ENCODE data around the gene RNF135.
"Not testable (repeated sequence)": the region's sequence is repeated elsewhere in the genome, so short reads cannot be mapped to it uniquely, and the experiment has no call there.

RNF135 gene

GRCh38 chr17:30930495-30930894 is 40.3 kb upstream of the RNF135 start:
- H3K27ac ChIP-seq, result no peak overlapping the region
- no peaks in the 10 kb centered on the region for H3K9me3 ChIP-seq
- H3K9ac ChIP-seq, result no peak overlapping the region
- H3K36me3 ChIP-seq, result no peaks in the 10 kb centered on the region
- H3K4me1 ChIP-seq, result no peaks in the 10 kb centered on the region
- TF ChIP-seq Cebpa-rat (IDR thresholded peaks at IDR 0.05), result no peak
- no peaks in the 10 kb centered on the region for H4K20me1 ChIP-seq
- no peak overlapping the region for H3K4me3 ChIP-seq
- no peak overlapping the region for H3K4me2 ChIP-seq
- H3K27me3 ChIP-seq, result no peaks in the 10 kb centered on the region

GRCh38 chr17:30931582-30931981 is 39.3 kb upstream of the RNF135 start:
- H3K4me1 ChIP-seq, H3K4me3 ChIP-seq, H3K27me3 ChIP-seq, H3K4me2 ChIP-seq, H3K27ac ChIP-seq, H3K9me3 ChIP-seq, H3K36me3 ChIP-seq, H4K20me1 ChIP-seq, H3K9ac ChIP-seq: not testable (repeated sequence)

GRCh38 chr17:30933966-30934365 is 36.9 kb upstream of the RNF135 start:
- H3K27me3 ChIP-seq, result no peaks in the 10 kb centered on the region
- no peak overlapping the region for H3K4me3 ChIP-seq
- H3K9ac ChIP-seq, result no peak overlapping the region
- no peak overlapping the region for H3K27ac ChIP-seq
- no peaks in the 10 kb centered on the region for H4K20me1 ChIP-seq
- no peaks in the 10 kb centered on the region for H3K9me3 ChIP-seq
- no peak for TF ChIP-seq Cebpa-rat (IDR thresholded peaks at IDR 0.05)
- H3K4me1 ChIP-seq, result no peaks in the 10 kb centered on the region
- H3K4me2 ChIP-seq, result no peak overlapping the region
- no peaks in the 10 kb centered on the region for H3K36me3 ChIP-seq

GRCh38 chr17:30939051-30939689 is 31.7 kb upstream of the RNF135 start:
- no peak overlapping the region for H3K4me2 ChIP-seq
- H3K9ac ChIP-seq, result no peak overlapping the region
- H3K4me3 ChIP-seq, result no peak overlapping the region
- TF ChIP-seq Cebpa-rat (IDR thresholded peaks at IDR 0.05), result no peak
- H3K27me3 ChIP-seq, result no peaks in the 10 kb centered on the region
- H3K36me3 ChIP-seq, result no peaks in the 10 kb centered on the region
- no peaks in the 10 kb centered on the region for H3K9me3 ChIP-seq
- no peaks in the 10 kb centered on the region for H4K20me1 ChIP-seq
- no peaks in the 10 kb centered on the region for H3K4me1 ChIP-seq
- no peak overlapping the region for H3K27ac ChIP-seq

- no peak for TF ChIP-seq Cebpa-rat (IDR thresholded peaks at IDR 0.05)
- Histone ChIP-seq H3K4me2 (no peak overlapping the region), H4K20me1 (no peaks in the 10 kb centered on the region), H3K4me1 (no peaks in the 10 kb centered on the region), H3K4me3 (no peak overlapping the region), H3K36me3 (no peaks in the 10 kb centered on the region), H3K9me3 (no peaks in the 10 kb centered on the region), H3K27me3 (no peaks in the 10 kb centered on the region), H3K9ac (no peak overlapping the region), H3K27ac (no peak overlapping the region)
Observed at GRCh38 chr17:30942308-30943079, 28.3 kb upstream of the RNF135 start.

- Histone ChIP-seq H3K9ac (no peak overlapping the region), H3K27me3 (no peaks in the 10 kb centered on the region), H3K9me3 (no peaks in the 10 kb centered on the region), H4K20me1 (no peaks in the 10 kb centered on the region), H3K4me2 (no peak overlapping the region), H3K4me3 (no peak overlapping the region), H3K27ac (no peak overlapping the region), H3K4me1 (peaks cover 9% of the 10 kb centered on the region), H3K36me3 (no peaks in the 10 kb centered on the region)
- no peak for TF ChIP-seq Cebpa-rat (IDR thresholded peaks at IDR 0.05)
Observed at GRCh38 chr17:30947796-30948195, 23.0 kb upstream of the RNF135 start.

- Histone ChIP-seq H4K20me1 (no peaks in the 10 kb centered on the region), H3K9me3 (no peaks in the 10 kb centered on the region), H3K36me3 (no peaks in the 10 kb centered on the region), H3K4me2 (no peak overlapping the region), H3K4me3 (no peak overlapping the region), H3K27me3 (no peaks in the 10 kb centered on the region), H3K27ac (no peak overlapping the region), H3K4me1 (peaks cover 29% of the 10 kb centered on the region), H3K9ac (no peak overlapping the region)
- no peak for TF ChIP-seq Cebpa-rat (IDR thresholded peaks at IDR 0.05)
Observed at GRCh38 chr17:30950189-30950588, 20.6 kb upstream of the RNF135 start.

- H3K9me3 ChIP-seq, result no peaks in the 10 kb centered on the region
- H3K4me2 ChIP-seq, result no peak overlapping the region
- no peak overlapping the region for H3K27ac ChIP-seq
- no peak for TF ChIP-seq Cebpa-rat (IDR thresholded peaks at IDR 0.05)
- no peaks in the 10 kb centered on the region for H3K27me3 ChIP-seq
- H3K4me3 ChIP-seq, result no peak overlapping the region
- H3K4me1 ChIP-seq, result peaks cover 29% of the 10 kb centered on the region
- no peaks in the 10 kb centered on the region for H4K20me1 ChIP-seq
- H3K9ac ChIP-seq, result no peak overlapping the region
- no peaks in the 10 kb centered on the region for H3K36me3 ChIP-seq
Observed at GRCh38 chr17:30950669-30951399, 20.0 kb upstream of the RNF135 start.

- Histone ChIP-seq H3K4me3 (no peak overlapping the region), H3K27ac (peak overlapping the region; percentile 35; the same call in 1 of the 2 replicates), H3K27me3 (no peaks in the 10 kb centered on the region), H3K4me2 (peak overlapping the region; percentile 54; the same call in 1 of the 2 replicates), H3K36me3 (no peaks in the 10 kb centered on the region), H4K20me1 (no peaks in the 10 kb centered on the region), H3K9ac (no peak overlapping the region), H3K9me3 (no peaks in the 10 kb centered on the region), H3K4me1 (peaks cover 31% of the 10 kb centered on the region)
- no peak for TF ChIP-seq Cebpa-rat (IDR thresholded peaks at IDR 0.05)
Observed at GRCh38 chr17:30952638-30953393, 18.0 kb upstream of the RNF135 start.

Data from BLaER1 (cell line).